Measurements from ENCODE around the gene ONECUT1.

Gene ONECUT1

GRCh38 chr15:52780172-52780980 lies 9.8 kb downstream of the ONECUT1 start:
- DNase-seq: no peak

DNA sequence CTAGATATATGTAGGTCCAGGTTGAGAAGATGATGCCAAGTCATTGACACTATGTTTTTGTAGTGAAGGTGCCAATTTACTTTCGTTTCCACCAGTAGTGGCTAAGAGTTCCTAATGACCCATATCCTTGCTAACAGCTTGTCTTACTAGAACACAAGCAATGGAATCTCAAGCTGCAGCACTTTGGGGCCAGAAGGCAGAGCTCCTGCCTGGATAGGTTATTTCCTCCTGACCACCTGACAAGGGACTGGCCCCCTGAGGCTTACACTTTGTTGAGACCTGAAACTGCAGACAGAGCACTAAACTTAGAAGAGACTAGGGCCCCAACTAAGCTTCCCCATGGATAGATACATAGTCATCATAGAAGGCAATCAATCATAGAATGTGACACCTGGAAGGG lies 11.7 kb downstream of the ONECUT1 start:
- DNase-seq: no peak

DNA sequence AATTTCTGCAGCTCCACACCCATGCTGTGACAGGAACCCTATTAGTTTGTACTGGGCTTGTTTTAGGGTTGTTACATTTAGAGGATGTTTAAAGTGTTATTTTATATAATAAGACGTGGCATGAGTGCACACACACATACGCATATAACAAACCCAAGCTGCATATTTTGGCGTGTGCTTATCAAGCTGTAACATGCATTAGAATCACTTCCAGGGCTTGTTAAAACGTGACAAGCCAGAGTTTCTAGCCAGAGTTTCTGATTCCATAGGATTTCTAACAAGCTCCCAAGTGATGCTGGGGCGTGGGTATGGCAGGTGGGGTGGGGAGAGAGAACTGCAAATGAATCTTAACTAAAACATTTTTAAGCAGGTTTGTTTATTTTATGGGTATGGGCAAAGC lies 17.4 kb downstream of the ONECUT1 start:
- DNase-seq: no peak

DNA sequence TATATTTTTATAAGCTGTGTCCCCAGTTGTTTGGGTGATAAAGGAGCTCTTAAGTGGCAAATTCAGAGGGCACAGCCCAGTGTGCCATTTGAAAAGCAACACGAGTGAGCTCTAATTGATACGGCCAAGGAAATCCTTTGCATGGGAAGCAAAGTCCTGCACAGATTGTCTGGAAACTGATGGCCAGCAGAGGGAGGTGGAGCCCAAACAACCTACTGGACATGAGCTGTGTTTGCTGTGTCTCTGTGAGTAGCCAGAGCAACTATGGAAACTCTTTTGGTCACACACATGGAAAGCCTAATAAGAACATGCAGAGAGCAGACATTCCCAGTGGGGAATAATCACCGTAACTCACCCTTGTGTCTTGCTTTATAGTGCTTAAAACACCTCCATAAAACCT lies 24.4 kb downstream of the ONECUT1 start:
- peak; percentile 67 for DNase-seq

- no peak for DNase-seq
Observed at GRCh38 chr15:52764731-52765130, 25.4 kb downstream of the ONECUT1 start.

DNA sequence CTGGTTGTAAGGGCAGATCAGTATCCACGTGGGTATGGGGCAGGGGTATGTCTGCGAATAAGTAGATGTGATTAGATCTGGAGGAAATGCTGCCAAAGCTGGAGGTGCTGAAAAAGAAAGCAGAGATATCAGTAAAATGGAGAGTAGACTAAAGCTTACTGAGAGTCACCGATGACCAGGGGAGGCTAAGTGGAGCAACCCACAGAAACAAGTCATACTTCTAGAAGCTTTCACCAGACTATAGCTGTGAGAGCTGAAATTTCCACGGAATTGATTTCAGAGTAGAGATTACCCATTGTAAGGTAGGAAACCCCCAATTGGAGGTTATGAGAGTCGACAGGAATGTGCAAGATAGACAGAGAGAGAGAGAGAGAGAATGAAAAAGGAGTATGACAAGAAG lies 27.5 kb downstream of the ONECUT1 start:
- no peak for DNase-seq

DNA sequence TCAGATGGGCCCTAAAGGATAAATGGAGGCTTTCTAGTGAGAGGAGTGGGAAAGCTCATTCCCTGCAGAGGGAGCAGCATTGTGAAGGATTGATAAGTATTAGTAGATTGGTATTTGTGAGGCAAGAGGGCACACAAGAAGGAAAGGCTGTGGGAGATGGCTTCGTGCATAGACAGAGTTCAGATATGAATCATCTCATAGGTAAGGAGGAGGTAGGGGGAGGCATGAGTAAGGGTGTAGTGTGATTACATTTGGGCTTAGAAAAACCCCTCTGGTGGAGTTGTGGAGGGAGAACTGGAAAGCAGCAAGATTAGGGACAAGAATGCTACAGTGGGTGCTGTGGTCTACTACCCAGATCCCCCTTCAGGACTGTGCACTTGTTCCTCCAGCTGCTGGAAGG lies 29.6 kb downstream of the ONECUT1 start:
- DNase-seq: no peak

- no peak for DNase-seq
Observed at GRCh38 chr15:52759969-52760368, 30.2 kb downstream of the ONECUT1 start.

GRCh38 chr15:52757496-52757895 lies 32.6 kb downstream of the ONECUT1 start:
- no peak for DNase-seq

DNA sequence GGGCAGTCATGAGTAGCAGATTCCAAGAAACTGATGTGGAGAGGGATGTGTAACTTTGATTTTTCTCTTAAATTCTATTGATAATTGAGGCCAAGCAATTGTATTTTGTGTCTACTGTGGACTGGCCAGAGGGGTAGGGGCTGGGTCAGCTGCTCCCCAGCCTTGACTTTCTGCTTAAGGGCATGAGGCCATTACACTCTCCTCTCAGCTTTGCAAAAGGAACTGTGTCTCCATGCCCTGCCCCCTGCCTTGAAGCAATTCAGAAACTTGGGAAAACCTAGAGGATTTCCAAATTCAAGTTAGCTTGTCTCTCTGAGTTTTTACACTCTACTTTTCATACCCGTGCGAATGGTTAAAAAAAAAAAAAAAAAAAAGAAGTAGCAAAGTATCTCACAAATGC lies 38.6 kb downstream of the ONECUT1 start:
- DNase-seq: no peak

DNA sequence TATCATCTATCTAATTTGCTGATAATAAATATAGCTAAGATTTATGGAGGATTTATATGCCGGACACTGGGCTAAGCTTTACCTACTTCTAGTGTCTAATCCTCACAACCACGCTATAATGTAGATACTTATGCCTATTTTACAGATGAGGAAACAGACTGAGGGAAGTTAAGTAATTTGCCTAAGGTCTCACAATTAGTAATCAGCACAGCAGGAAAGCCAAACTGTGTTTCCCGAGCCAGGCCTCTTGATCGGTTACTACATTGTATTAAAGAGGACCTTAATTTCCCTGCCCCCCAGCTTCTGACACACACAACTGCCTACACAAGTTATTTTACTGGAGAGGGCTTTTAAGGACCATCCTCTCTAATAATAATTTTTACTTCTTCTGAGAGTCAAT lies 40.9 kb downstream of the ONECUT1 start:
- DNase-seq: no peak

- DNase-seq: no peak
Observed at GRCh38 chr15:52746162-52746757, 43.9 kb downstream of the ONECUT1 start.

DNA sequence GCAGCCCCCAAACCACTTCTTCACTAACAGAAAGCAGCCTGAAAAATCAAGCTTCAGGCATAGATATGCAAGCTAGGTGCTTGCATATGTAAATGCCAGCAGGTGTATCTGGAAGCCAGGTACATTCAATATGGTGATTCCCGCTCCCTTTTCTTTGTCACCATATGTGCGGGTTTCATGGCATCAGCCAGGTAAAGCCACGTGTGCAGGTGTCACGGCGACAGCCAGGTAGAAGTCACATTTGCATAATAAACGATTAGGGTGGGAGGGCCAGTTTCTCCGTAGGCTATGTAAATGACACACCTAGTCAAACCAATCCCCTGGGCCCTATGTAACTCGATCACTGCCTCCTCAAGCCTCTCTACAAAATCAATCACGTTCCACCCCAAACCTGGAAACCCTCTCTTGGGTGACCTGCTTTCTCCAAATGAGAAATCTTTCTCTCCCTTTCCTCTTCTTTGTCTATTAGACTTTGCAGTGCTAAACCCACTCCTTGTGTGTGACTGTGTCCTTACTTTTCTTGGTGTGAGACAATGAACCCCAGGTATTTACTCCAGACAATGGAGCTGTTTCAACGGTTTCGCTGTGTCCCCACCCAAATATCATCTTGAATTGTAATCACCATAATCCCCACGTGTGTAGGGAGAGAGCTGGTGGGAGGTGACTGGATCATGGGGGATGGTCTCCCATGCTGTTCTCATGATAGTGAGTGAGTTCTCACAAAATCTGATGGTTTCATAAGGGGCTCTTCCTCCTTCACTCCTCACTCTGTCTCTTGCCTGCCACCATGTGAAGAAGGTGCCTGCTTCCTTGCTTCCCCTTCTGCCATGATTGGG lies 44.6 kb downstream of the ONECUT1 start:
- no peak for DNase-seq

GRCh38 chr15:52738311-52738710 lies 51.8 kb downstream of the ONECUT1 start:
- DNase-seq: no peak

- DNase-seq: no peak
Observed at GRCh38 chr15:52737720-52738119, 52.4 kb downstream of the ONECUT1 start.

- peak; percentile 80 for DNase-seq
Observed at GRCh38 chr15:52735231-52736089, 54.7 kb downstream of the ONECUT1 start.

DNA sequence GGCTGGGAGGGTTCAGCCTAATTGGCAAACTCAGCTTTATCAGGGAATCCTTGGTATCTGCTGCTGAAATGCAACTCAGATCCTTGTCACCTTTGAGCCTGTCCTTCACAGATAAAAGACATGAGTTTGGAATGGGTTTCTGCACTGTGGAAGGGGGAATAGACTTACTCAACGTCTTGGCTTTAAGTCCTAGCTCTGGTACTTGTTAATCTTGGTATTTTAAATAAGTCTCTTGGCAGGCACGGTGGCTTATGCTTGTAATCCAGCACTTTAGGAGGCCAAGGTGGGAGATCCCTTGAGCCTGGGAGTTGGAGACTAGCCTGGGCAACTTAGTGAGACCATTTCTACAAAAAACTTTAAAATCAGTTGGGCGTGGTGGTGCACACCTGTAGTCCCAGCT lies 55.8 kb downstream of the ONECUT1 start:
- DNase-seq: no peak

DNA sequence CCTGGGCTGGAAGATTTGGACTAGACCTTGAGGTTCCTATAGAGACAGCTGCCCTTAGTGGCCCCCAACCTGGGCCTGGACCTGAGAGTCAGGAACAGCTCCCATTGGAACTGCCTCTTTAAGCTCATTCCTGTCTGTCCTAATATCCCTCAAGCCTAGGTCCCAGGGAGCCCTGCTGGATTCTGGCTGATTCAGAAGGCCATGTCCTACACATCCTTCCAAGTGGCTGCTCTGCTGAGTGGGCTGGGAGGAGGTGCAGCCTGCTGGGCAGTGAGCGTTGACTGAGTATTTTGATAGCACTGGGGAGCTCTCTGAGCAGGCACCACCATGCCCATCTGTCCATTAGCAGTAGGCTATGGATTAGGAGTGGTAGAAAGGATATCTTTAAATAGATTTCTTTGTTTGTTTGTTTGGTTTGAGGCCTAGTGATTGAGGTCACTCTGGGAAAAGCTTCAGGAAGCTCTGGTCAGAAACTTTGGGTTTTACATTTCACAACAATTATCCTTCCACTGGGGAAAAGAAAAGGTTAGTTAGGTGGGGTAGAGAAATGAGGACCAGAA lies 56.4 kb downstream of the ONECUT1 start:
- DNase-seq: no peak

- DNase-seq: no peak
Observed at GRCh38 chr15:52733088-52733487, 57.0 kb downstream of the ONECUT1 start.

DNA sequence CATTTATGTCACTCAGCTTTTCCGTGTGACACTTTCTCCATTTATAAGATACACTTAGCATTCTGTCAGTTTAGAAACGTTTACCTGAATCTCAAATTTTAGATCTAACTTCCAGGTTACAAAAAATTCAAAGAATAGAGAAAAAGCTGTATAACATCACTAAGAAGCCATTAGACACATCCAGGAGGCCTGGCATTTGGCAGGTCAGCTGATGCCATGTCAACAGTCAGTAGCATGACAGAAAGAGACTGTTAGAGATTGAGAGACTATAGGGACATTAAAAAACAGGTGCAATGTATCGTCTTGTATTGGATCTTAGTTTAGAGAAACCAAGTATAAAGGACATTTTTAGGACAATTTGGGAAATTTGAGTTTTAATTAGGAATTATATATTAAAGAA lies 57.6 kb downstream of the ONECUT1 start:
- DNase-seq: no peak

GRCh38 chr15:52731732-52732470 lies 58.2 kb downstream of the ONECUT1 start:
- no peak for DNase-seq

GRCh38 chr15:52731004-52731403 lies 59.1 kb downstream of the ONECUT1 start:
- DNase-seq: no peak

All from islet precursor cell (in vitro differentiated cells).